ENCODE data around the gene AKAP8.

DNA sequence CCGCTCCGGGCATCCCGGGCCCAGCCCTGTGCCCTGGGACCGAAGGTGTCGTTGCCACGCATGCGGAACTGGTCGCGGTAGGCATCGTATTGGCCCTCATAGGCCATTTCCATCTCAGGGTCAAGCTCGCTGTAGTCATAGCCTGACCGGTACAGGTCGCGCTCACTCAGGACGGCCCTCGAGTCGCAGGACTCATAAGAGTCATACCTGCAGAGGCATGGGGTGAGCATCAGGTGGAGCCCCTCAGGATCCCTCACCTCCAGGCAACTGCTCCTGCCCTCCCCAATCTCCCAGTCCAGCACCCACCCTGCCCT, 21.8 kb upstream of the AKAP8 start:
- TF ChIP-seq, protein P1, sequence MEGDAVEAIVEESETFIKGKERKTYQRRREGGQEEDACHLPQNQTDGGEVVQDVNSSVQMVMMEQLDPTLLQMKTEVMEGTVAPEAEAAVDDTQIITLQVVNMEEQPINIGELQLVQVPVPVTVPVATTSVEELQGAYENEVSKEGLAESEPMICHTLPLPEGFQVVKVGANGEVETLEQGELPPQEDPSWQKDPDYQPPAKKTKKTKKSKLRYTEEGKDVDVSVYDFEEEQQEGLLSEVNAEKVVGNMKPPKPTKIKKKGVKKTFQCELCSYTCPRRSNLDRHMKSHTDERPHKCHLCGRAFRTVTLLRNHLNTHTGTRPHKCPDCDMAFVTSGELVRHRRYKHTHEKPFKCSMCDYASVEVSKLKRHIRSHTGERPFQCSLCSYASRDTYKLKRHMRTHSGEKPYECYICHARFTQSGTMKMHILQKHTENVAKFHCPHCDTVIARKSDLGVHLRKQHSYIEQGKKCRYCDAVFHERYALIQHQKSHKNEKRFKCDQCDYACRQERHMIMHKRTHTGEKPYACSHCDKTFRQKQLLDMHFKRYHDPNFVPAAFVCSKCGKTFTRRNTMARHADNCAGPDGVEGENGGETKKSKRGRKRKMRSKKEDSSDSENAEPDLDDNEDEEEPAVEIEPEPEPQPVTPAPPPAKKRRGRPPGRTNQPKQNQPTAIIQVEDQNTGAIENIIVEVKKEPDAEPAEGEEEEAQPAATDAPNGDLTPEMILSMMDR (conservative IDR thresholded peaks at IDR 0.05; ENCODE audit: low read length): no peak
- no peak for TF ChIP-seq EZH2phosphoT487 (IDR thresholded peaks at IDR 0.05; ENCODE audit: borderline replicate concordance, low read depth, low read length)

Measured in OCI-LY7 (cell line).